SKM-1 treated with dmso at 0.1 percent for 144 hours (cell line): ENCODE results near the gene RGMA.

Experiments used
- DNase-seq: peaks from one replicate; lab custom pipeline; 2025; ENCODE audit not compliant: unreplicated experiment; lab: John Stamatoyannopoulos, UW

RGMA gene

GRCh38 chr15:93088981-93089726 lies at the start of gene RGMA:
TSS of gene RGMA (minus strand) at chr15:93089211. CDS start at chr15:93088932, 279 bp downstream.
- no peak for DNase-seq

GRCh38 chr15:93136606-93137005 lies 47.6 kb upstream of the RGMA start:
- no peak for DNase-seq

GRCh38 chr15:93135997-93136397 lies 47.0 kb upstream of the RGMA start:
- no peak for DNase-seq

GRCh38 chr15:93135459-93135858 lies 46.4 kb upstream of the RGMA start:
- no peak for DNase-seq

- DNase-seq: no peak
These were observed 42.6 kb upstream of the RGMA start for GRCh38 chr15:93131485-93132095.

- DNase-seq: no peak
These were observed 40.9 kb upstream of the RGMA start for GRCh38 chr15:93129702-93130488.

GRCh38 chr15:93127286-93127685 lies 38.3 kb upstream of the RGMA start:
- no peak for DNase-seq

GRCh38 chr15:93126599-93126998 lies 37.6 kb upstream of the RGMA start:
- no peak for DNase-seq

GRCh38 chr15:93126148-93126547 lies 37.1 kb upstream of the RGMA start:
- no peak for DNase-seq

- no peak for DNase-seq
These were observed 35.1 kb upstream of the RGMA start for GRCh38 chr15:93124126-93124525.

- DNase-seq: no peak
These were observed 33.2 kb upstream of the RGMA start for GRCh38 chr15:93121973-93122910.

- no peak for DNase-seq
These were observed 32.1 kb upstream of the RGMA start for GRCh38 chr15:93121107-93121506.

GRCh38 chr15:93118904-93119303 lies 29.9 kb upstream of the RGMA start:
- no peak for DNase-seq

GRCh38 chr15:93111451-93111850 lies 22.4 kb upstream of the RGMA start:
- DNase-seq: no peak

- DNase-seq: no peak
These were observed 21.6 kb upstream of the RGMA start for GRCh38 chr15:93110502-93111040.

- DNase-seq: no peak
These were observed 20.5 kb upstream of the RGMA start for GRCh38 chr15:93109336-93110102.

GRCh38 chr15:93107646-93108045 lies 18.6 kb upstream of the RGMA start:
- no peak for DNase-seq

- no peak for DNase-seq
These were observed 16.5 kb upstream of the RGMA start for GRCh38 chr15:93105485-93105884.

- no peak for DNase-seq
These were observed 14.8 kb upstream of the RGMA start for GRCh38 chr15:93103823-93104222.

- DNase-seq: no peak
These were observed 13.2 kb upstream of the RGMA start for GRCh38 chr15:93102211-93102610.
